ENCODE measurements around the gene APC.

The APC gene

DNA sequence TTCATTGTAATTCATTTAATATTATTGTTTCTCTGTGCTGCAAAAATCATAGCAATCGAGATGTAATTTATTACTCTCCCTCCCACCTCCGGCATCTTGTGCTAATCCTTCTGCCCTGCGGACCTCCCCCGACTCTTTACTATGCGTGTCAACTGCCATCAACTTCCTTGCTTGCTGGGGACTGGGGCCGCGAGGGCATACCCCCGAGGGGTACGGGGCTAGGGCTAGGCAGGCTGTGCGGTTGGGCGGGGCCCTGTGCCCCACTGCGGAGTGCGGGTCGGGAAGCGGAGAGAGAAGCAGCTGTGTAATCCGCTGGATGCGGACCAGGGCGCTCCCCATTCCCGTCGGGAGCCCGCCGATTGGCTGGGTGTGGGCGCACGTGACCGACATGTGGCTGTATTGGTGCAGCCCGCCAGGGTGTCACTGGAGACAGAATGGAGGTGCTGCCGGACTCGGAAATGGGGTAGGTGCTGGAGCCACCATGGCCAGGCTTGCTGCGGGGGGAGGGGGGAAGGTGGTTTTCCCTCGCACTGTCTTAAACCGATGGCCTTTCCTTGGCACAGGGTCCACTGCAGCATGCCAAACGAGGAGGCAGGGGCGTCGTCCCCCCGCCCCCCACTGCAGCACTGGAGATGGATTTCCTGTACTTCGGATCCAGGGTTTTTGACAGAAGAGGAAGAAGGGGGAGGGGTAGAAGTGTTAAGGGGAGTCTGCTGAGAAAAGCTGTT, at the start of gene APC:
Gene APC, plus strand, starts transcription at position 423 of the 728 bp plus-strand sequence. CDS start 17,006 bp downstream, outside the sequence.
- POLR2A ChIA-PET, result no interaction called here
- DNase-seq (ENCODE audit: extremely low spot score), result peak; percentile 89
- no peak for TF ChIP-seq CTCF (IDR thresholded peaks at IDR 0.05; ENCODE audit: control extremely low read depth, extremely low read depth, low read depth, missing control alignments)
- CTCF ChIA-PET, result interaction anchor here (1.0 to 3.5 kb wide), 11 partner anchors 9 to 186 kb away, joined by 3 to 13 read pairs (median 6); no protein-coding TSS in a partner anchor

DNA sequence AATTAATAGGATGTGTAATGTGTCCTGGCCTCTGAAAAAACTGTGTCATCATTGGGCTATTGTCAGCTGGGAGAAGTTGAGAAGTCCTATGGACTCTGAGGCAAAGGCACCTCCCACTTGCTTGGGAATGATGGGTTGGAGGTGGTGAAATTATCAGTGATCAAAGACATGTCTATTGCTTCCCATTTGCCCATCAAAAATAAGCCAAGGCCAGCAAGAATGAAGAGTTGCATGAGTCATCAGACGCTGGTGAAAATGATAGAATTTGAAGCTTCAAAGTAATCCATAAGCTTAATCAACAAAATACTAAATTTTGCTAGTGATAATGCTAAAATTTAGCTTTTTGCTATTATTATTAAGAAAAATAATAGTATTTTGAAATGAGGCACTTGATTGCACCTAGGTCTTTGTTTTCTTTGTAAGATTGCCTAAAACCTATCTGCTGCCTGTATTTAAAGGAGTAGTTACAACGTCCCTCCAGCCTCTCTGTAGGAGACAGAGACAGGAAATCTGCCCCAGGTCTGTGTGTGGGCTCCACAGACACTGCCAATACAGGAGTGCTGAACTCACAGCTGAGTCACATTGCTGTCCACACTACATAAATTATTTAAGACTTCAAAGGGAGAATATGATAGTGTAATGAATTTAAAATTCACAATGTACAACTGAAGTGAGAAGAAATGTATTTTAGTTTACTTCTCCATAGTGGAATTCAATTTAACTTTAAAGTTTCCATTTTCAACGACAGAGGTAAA, 48.4 kb upstream of the APC start:
- no peak for DNase-seq (ENCODE audit: extremely low spot score)
- CTCF ChIA-PET, result interaction anchor here (5.2 kb wide), 1 partner anchor 68 kb away, joined by 32 read pairs; no protein-coding TSS in a partner anchor

GRCh38 chr5:112690605-112691338, 46.9 kb upstream of the APC start:
- ChIA-PET POLR2A (interaction anchor here (0.5 kb wide), 1 partner anchor 524 kb away, joined by 6 read pairs; no protein-coding TSS in a partner anchor), CTCF (interaction anchor here (1.1 to 5.2 kb wide), 7 partner anchors 11 to 145 kb away, joined by 3 to 32 read pairs (median 6); no protein-coding TSS in a partner anchor)
- TF ChIP-seq CTCF (IDR thresholded peaks at IDR 0.05; ENCODE audit: control extremely low read depth, extremely low read depth, low read depth, missing control alignments), result no peak
- no peak for DNase-seq (ENCODE audit: extremely low spot score)

More for the DNA sequence above, 48.4 kb upstream of the APC start:
- no peak for TF ChIP-seq CTCF (IDR thresholded peaks at IDR 0.05; ENCODE audit: control extremely low read depth, extremely low read depth, low read depth, missing control alignments)
- POLR2A ChIA-PET, result no interaction called here

DNA sequence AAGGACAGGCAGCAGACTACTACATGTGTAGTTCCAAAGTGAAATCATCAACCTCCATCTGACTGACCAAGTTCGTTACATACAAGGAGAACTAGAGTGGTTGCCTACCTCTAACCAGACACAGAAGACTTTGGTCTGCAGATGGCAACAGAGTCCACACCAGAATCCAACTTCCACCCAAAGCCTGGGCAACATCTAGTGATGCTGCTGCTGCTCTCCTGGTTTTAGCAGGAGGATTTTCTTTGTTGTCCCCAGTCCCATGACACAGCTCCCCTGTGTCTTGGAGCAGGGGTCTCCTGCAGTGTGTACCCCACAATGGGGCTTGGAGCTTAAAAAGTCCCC, 46.4 kb upstream of the APC start:
- TF ChIP-seq CTCF (IDR thresholded peaks at IDR 0.05; ENCODE audit: control extremely low read depth, extremely low read depth, low read depth, missing control alignments), result peak; percentile 13
- no peak for DNase-seq (ENCODE audit: extremely low spot score)
- ChIA-PET POLR2A (no interaction called here), CTCF (interaction anchor here (1.3 to 5.2 kb wide), 7 partner anchors 10 to 146 kb away, joined by 3 to 32 read pairs (median 6); no protein-coding TSS in a partner anchor)

- ChIA-PET CTCF (interaction anchor here (0.8 to 5.2 kb wide), 8 partner anchors 9 to 157 kb away, joined by 3 to 32 read pairs (median 6); no protein-coding TSS in a partner anchor), POLR2A (no interaction called here)
- no peak for TF ChIP-seq CTCF (IDR thresholded peaks at IDR 0.05; ENCODE audit: control extremely low read depth, extremely low read depth, low read depth, missing control alignments)
- DNase-seq (ENCODE audit: extremely low spot score), result peak; percentile 25
Observed at GRCh38 chr5:112691758-112692157, 45.9 kb upstream of the APC start.

DNA sequence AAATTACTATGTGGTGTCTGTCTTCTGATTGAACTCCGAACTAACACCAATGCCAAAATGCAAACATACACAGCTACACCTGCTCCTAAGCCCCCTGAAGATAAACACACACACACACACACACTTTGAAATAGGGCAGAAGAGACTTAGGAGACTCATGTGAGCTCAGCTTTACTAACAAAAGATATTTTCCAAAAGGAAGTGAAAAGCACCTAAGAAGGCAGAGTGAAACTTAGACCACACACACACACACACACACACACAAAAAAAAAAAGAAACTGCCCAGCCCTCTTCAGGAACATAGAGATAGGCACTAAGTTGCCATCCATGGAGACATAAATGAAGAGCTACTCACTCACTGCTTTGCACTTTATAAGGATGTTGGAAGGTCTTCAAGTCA, 45.2 kb upstream of the APC start:
- TF ChIP-seq CTCF (IDR thresholded peaks at IDR 0.05; ENCODE audit: control extremely low read depth, extremely low read depth, low read depth, missing control alignments), result no peak
- no peak for DNase-seq (ENCODE audit: extremely low spot score)
- ChIA-PET CTCF (interaction anchor here (0.8 to 5.2 kb wide), 8 partner anchors 9 to 156 kb away, joined by 3 to 32 read pairs (median 6); no protein-coding TSS in a partner anchor), POLR2A (no interaction called here)

Measured in GM10248 (cell line).